Activated CD8-positive, alpha-beta memory T cell treated with anti-CD3 and anti-CD28 coated beads, Interleukin-2, amount 50 U/mL, for 1 hour (primary cell): ENCODE measurements around the gene GNB1.
"Not testable (repeated sequence)": the region's sequence is repeated elsewhere in the genome, so short reads cannot be mapped to it uniquely, and the experiment has no call there.

ENCODE experiments used
- DNase-seq: peaks from one replicate; pipeline ENCODE4 v3.0.0-alpha.2; 2020; ENCODE audit errors: extremely low read depth

GNB1 gene

GRCh38 chr1:1891349-1892078, 627 bp upstream of the GNB1 start:
- DNase-seq = peak; percentile 48

- no peak for DNase-seq
These were observed 911 bp downstream of the GNB1 start for GRCh38 chr1:1889847-1890505.

GRCh38 chr1:1889090-1889750, 1.7 kb downstream of the GNB1 start:
- no peak for DNase-seq

- DNase-seq = not testable (repeated sequence)
These were observed 7.0 kb downstream of the GNB1 start for GRCh38 chr1:1883890-1884289.

GRCh38 chr1:1883092-1883873, 7.6 kb downstream of the GNB1 start:
- DNase-seq = no peak

GRCh38 chr1:1881727-1882126, 9.2 kb downstream of the GNB1 start:
- DNase-seq = no peak

- no peak for DNase-seq
These were observed 10.1 kb downstream of the GNB1 start for GRCh38 chr1:1880617-1881312.

GRCh38 chr1:1879942-1880341, 10.9 kb downstream of the GNB1 start:
- no peak for DNase-seq

GRCh38 chr1:1877865-1878436, 12.9 kb downstream of the GNB1 start:
- no peak for DNase-seq

GRCh38 chr1:1876335-1876930, 14.5 kb downstream of the GNB1 start:
- DNase-seq = no peak

GRCh38 chr1:1875932-1876331, 15.0 kb downstream of the GNB1 start:
- no peak for DNase-seq

- DNase-seq = no peak
These were observed 16.0 kb downstream of the GNB1 start for GRCh38 chr1:1874901-1875300.

GRCh38 chr1:1873186-1873585, 17.7 kb downstream of the GNB1 start:
- DNase-seq = no peak

- DNase-seq = no peak
These were observed 18.4 kb downstream of the GNB1 start for GRCh38 chr1:1872329-1872994.

- DNase-seq = no peak
These were observed 21.4 kb downstream of the GNB1 start for GRCh38 chr1:1869469-1869868.

GRCh38 chr1:1867164-1867563, 23.7 kb downstream of the GNB1 start:
- DNase-seq = no peak

GRCh38 chr1:1862905-1863547, 27.9 kb downstream of the GNB1 start:
- no peak for DNase-seq

- DNase-seq = not testable (repeated sequence)
These were observed 29.1 kb downstream of the GNB1 start for GRCh38 chr1:1861761-1862310.

- DNase-seq = no peak
These were observed 29.6 kb downstream of the GNB1 start for GRCh38 chr1:1861339-1861730.
